ENCODE measurements around the gene KCTD11.

KCTD11 gene

DNA sequence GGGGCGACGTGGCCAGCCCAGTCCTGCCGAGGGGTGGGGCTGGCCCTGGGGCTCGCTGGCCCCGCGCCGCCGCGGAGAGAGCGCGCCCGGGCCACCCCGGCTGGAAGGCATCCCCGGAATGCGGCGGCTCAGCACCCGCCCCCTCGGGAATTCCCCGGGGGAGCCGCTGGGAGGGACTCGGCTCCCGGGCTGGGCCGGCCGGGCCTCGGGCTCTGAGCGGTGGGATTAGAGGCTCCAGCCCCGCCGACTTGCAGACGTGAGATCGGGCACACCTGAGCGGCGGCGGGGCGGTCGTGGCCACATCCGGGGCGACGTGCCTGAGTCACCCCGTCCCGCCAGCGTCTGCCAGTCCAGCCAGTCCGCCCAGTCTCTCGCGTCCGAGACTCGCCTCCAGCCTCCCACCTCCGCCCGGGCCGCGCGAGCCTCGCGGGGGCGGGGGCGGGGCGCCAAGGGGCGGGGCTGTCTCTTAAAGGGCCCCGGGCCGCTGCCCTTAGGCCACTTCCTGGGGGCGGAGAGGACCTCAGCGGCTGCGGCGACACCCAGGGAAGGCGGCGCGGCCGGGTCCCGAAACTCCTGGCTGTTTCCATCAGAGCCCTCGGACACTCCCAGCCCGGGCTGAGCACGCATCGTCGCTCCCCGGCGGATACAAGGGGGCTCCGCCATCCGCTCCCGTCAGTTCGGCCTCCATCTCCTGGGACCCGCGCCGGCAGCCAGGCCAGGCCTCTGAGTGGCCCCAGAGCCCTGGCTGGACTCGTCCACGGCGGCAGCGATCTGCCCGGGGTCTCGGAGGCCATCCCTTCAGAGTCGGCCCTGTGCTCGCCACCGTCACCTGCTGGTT, at the start of gene KCTD11:
Gene KCTD11, plus strand, starts transcription at position 498 of the 838 bp plus-strand sequence.
- peak; percentile 91 for DNase-seq (ENCODE audit: low spot score)

- DNase-seq (ENCODE audit: low spot score): no peak
Measured at GRCh38 chr17:7304179-7304578, 47.8 kb upstream of the KCTD11 start.

- DNase-seq (ENCODE audit: low spot score): peak; percentile 100
Measured at GRCh38 chr17:7306911-7307685, 44.9 kb upstream of the KCTD11 start, which contains the start of gene EIF5A. TSS of gene EIF5A (plus strand) at chr17:7307628. CDS start at chr17:7309636, 2,008 bp downstream.

- no peak for DNase-seq (ENCODE audit: low spot score)
Measured at GRCh38 chr17:7307686-7308624, 44.0 kb upstream of the KCTD11 start.

- DNase-seq (ENCODE audit: low spot score): peak; percentile 79
Measured at GRCh38 chr17:7308625-7309433, 43.1 kb upstream of the KCTD11 start.

GRCh38 chr17:7309628-7310027, 42.3 kb upstream of the KCTD11 start:
- DNase-seq (ENCODE audit: low spot score): no peak

DNA sequence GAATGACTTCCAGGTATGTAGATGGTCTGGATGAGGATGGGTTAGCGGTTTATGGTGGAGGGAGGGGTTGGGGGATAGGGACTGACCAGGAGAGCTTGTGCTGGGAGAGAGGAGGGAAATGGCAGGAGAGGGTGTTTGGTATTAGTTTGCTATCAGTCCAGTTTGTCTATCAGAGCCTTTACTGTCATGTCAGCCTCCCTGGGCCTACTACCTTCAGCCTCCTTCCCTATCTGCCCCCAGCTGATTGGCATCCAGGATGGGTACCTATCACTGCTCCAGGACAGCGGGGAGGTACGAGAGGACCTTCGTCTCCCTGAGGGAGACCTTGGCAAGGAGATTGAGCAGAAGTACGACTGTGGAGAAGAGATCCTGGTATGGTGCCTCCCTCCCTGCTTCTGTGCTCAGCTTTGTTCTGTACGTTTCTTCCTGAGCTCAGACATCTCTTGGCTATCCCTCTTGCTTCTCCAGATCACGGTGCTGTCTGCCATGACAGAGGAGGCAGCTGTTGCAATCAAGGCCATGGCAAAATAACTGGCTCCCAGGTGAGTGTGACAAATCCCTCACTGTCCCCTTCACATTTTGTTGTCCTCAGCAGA, 40.8 kb upstream of the KCTD11 start:
- no peak for DNase-seq (ENCODE audit: low spot score)

DNA sequence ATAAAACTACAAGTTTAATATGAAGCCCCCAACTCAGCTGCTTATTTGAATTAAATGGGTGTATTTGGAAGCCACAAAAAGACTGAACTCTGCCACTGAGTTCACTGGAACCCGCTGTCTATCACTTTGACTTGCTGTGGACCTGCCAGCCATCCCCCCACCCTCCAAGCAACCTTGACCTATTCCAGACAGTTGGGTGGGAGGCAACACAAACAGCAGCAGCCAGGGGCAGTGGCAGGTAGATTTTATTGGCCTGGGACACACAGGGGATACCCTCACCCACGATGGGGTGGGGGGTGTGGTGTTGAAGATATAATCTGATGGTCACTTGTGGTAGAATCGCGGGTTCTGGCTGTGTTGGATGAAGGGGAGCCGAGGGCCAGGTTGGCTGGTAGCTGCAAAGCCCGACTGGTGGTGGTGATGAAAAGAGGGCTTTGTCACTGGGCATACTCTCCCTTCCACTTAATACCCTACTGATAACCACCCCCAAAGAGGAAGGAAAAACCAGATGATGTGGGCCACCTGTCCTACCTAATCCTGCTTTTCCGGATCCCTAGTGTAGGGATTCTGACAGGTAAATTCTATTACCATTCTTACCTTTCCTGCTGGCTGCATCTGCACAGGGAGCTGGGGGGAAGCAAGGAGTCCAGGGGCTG, 39.4 kb upstream of the KCTD11 start:
- no peak for DNase-seq (ENCODE audit: low spot score)

GRCh38 chr17:7313088-7313889, 38.7 kb upstream of the KCTD11 start:
- no peak for DNase-seq (ENCODE audit: low spot score)

GRCh38 chr17:7313890-7314718, 37.9 kb upstream of the KCTD11 start:
- DNase-seq (ENCODE audit: low spot score): no peak

- peak; percentile 97 for DNase-seq (ENCODE audit: low spot score)
Measured at GRCh38 chr17:7314719-7315569, 37.0 kb upstream of the KCTD11 start, which contains the start of gene GPS2. TSS of gene GPS2 (minus strand) at chr17:7315360. CDS start at chr17:7315052, 308 bp downstream.

GRCh38 chr17:7315570-7316235, 36.3 kb upstream of the KCTD11 start:
- DNase-seq (ENCODE audit: low spot score): no peak

GRCh38 chr17:7317161-7317803, 34.7 kb upstream of the KCTD11 start:
- no peak for DNase-seq (ENCODE audit: low spot score)

- DNase-seq (ENCODE audit: low spot score): no peak
Measured at GRCh38 chr17:7318121-7318860, 33.7 kb upstream of the KCTD11 start.

DNA sequence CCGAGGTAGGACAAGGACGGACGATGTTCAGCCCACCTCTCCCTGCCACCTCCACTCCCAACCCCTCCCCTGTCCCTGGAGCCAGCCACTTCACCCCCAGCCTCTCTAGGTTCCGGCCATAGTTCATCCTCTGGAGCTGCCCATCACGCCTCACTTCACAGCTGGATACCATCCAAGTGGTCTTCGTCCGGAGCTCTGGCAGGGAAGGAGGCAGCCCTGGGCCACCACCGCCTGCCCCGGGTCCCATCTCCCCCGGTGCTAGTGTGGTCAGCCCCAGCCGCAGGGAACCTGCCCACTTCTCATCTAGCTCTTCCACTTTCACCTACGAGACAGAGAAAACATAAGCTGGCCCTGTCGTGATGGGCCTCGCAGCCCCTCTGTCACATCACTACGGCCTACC, 30.5 kb upstream of the KCTD11 start:
- no peak for DNase-seq (ENCODE audit: low spot score)

Measured in left forelimb (tissue), 1 donor.